ENCODE results near the gene RETN.

Gene RETN, protein sequence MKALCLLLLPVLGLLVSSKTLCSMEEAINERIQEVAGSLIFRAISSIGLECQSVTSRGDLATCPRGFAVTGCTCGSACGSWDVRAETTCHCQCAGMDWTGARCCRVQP

DNA sequence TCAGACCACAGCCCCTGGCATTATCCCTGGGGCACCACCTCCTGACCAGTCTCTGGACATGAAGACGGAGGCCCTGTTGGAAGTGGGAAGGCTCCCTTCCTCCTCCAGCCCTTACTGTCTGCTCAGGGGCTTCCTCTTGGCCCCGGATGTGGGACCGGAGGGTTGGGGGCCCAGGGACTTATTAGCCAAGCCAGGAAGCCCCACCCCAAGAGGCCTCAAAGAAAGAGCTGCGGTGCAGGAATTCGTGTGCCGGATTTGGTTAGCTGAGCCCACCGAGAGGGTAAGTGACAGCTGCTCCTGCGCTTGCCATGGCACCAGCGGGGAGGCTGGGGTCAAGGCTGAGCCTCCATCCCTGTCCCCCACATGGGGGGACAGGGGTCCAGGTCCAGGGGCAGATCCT, at the start of gene RETN:
Gene RETN, plus strand, starts transcription at position 208 of the 400 bp plus-strand sequence. CDS start 278 bp downstream, outside the sequence.
- peak within 1 kb of the TSS; percentile 85 for H3K4me3 ChIP-seq (ENCODE audit: low read depth, low read length)
- H3K36me3 ChIP-seq (ENCODE audit: control insufficient read depth, insufficient read depth, low read length) = no peaks in the 10 kb centered on the region
- peaks cover 29% of the 10 kb centered on the region for H3K27me3 ChIP-seq (ENCODE audit: control insufficient read depth, insufficient read depth, low read length)
- H3K9ac ChIP-seq (ENCODE audit: low read depth, low read length) = no peak within 1 kb of the TSS
- H3K9me3 ChIP-seq (ENCODE audit: control insufficient read depth, insufficient read depth, low read length) = no peaks in the 10 kb centered on the region
- H3K4me1 ChIP-seq (ENCODE audit: control insufficient read depth, insufficient read depth, low read length) = peaks cover 2% of the 10 kb centered on the region

DNA sequence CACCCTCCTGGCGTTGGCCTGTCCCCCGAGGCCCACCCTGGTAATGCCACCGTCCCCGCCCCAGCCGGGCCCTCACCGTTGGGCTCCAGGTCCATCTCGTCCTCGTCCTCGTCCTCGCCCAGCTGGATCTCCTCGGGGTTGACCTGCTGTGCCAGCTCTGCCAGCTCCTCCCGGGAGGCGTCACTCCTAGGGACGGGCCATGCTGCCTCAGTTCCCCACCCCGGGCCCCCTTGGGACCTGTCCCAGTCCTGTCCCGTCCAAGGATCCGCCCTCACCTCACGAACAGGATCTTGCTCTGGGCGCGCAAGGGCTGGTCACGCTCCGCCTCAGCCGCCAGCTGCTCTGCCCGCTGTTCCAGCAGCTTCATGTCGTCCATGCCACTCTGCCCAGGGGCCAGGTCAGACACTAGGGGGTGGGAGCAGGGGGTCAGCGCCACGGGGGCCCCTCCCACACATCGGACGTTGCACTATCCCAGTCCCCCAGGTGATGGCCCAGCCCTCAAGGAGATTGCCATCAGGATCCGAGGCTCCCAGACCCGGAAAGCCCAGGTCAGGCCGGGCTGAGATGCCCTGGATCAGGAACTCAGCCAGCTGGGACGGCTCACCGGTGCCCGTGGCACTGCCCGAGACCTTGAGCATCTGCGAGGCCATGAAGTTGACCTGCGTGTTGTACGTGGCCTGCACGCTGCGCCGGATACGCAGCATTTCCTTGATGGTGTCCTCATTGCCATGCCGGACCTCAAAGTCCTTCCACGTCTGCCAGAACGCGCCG, 49.0 kb upstream of the RETN start:
- peaks cover 45% of the 10 kb centered on the region for H3K36me3 ChIP-seq (ENCODE audit: control insufficient read depth, insufficient read depth, low read length)
- no peaks in the 10 kb centered on the region for H3K27me3 ChIP-seq (ENCODE audit: control insufficient read depth, insufficient read depth, low read length)
- no peak overlapping the region for H3K4me3 ChIP-seq (ENCODE audit: low read depth, low read length)
- no peaks in the 10 kb centered on the region for H3K4me1 ChIP-seq (ENCODE audit: control insufficient read depth, insufficient read depth, low read length)
- H3K9ac ChIP-seq (ENCODE audit: low read depth, low read length) = no peak overlapping the region
- no peaks in the 10 kb centered on the region for H3K9me3 ChIP-seq (ENCODE audit: control insufficient read depth, insufficient read depth, low read length)

DNA sequence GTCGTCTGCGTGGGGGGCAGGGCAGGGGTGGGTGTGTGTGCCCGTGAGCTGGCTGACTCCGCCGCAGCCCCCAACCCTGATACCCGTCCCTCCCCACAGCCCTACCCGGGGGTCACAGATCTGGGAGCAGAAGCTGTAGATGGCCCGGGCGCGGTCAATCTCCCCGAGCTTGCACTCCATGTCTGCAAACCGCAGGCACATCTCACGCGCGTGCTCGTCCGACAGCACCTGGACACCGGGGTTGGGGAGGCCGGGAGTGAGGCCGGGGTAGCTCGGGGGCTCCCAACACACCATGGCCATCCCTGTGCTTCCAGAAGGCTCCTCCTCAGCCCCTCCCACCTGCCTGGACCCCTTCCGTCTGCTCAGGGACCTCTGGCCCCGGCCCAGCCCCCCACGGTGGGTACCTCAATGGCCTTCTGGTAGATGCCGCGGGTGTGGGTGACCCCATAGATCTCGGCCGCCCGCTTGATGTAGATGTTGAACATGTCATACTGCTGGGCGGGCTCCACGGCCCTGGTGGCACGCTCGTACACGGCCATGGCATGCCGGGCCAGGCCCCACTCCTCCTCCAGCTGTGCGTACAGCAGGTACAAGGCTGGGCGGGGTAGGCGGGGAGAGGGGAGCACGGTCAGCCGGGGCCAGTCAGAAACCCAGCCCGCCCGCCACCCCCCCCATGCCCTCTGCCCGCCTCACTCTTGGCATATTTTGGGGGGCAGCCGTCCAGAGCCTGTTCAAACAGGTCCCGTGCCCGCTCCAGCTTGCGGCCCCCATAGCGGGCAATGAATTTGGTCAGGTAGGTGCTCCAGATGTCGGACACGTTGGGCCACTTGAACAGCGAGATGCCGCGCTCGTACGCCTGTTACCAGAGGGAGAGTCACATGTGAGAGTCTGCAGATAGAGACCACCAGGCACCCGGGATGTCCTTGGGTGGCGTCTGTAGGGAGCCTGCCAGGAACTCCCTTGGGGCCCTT, 48.1 kb upstream of the RETN start:
- H3K9ac ChIP-seq (ENCODE audit: low read depth, low read length) = no peak overlapping the region
- no peaks in the 10 kb centered on the region for H3K9me3 ChIP-seq (ENCODE audit: control insufficient read depth, insufficient read depth, low read length)
- H3K36me3 ChIP-seq (ENCODE audit: control insufficient read depth, insufficient read depth, low read length) = peaks cover 49% of the 10 kb centered on the region
- no peaks in the 10 kb centered on the region for H3K4me1 ChIP-seq (ENCODE audit: control insufficient read depth, insufficient read depth, low read length)
- no peaks in the 10 kb centered on the region for H3K27me3 ChIP-seq (ENCODE audit: control insufficient read depth, insufficient read depth, low read length)
- no peak overlapping the region for H3K4me3 ChIP-seq (ENCODE audit: low read depth, low read length)

DNA sequence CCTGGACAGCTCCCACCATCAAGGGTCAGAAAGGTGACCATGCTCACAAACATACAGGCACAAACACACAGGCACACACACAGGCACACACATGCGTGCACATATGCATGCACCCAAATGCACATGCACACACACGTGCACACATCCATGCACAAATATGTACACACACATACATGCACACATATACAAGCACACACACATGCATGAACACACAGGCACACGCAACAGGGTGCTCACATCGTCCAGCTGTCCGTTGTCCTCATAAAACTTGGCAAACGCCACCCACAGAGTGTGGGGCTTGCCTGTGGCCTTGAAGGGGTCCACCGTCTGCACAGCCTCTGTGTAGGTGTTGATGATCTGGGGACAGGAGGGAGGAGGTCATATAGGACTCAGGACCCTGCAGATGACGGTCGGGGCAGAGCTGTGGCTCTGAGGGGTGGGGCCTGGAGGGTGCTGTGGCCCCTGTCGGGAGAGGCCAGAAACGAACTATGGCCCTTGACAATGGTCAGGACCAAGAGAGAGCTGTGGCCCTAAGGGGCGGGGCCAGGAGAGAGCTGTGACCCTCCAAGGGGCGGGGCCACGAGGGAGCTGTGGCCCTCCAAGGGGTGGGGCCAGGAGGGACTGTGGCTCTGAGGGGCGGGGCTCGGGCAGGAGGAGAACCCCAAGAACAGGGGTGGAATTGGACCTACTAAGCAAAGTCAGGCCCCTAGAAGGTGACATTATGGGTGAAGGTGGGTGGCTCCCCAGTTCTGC, 45.7 kb upstream of the RETN start:
- peaks cover 49% of the 10 kb centered on the region for H3K36me3 ChIP-seq (ENCODE audit: control insufficient read depth, insufficient read depth, low read length)
- no peak overlapping the region for H3K4me3 ChIP-seq (ENCODE audit: low read depth, low read length)
- no peaks in the 10 kb centered on the region for H3K27me3 ChIP-seq (ENCODE audit: control insufficient read depth, insufficient read depth, low read length)
- no peak overlapping the region for H3K9ac ChIP-seq (ENCODE audit: low read depth, low read length)
- no peaks in the 10 kb centered on the region for H3K9me3 ChIP-seq (ENCODE audit: control insufficient read depth, insufficient read depth, low read length)
- no peaks in the 10 kb centered on the region for H3K4me1 ChIP-seq (ENCODE audit: control insufficient read depth, insufficient read depth, low read length)

DNA sequence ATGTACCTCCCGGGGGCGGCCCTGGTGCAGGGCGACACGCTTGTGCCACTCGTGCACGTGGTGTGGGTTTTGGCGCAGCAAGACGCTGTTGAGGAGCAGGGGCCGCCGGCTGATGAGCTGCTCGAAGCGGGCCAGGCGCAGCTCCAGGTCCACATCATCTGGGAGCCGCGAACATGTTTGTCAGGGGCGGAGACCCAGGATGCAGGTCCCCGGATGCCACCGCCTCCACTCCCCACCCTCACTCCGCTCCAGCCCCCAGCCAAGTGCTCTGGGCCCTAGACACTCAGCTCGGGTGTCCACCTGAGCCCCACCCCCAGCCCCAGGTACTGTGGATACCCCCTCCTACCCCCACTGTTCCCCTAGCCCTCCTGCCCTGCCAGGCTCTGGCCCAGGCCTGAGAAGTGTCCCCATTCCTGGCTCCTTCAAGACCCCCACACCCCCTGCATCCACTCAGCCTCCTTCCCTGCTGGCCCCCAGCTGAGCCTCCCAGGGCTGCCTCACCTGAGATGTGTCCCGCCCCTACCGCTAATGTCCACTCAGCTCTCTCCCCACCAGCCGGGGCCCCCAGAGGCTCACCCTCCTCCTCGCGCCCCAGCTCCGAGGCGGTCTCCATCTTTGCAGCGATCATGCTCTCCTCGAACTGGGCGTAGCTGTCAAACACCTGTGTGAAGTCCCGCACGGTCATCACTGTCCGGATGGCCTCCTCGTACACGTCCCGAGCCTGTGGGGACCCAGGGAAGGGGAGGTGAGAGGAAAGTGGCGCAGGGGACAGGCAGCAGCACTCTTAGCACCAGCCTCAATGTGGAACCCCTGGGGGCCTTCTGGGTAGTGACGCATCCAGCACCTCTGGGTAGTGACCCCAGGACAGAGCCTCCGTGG, 44.9 kb upstream of the RETN start:
- no peak overlapping the region for H3K4me3 ChIP-seq (ENCODE audit: low read depth, low read length)
- H3K9ac ChIP-seq (ENCODE audit: low read depth, low read length) = no peak overlapping the region
- peaks cover 47% of the 10 kb centered on the region for H3K36me3 ChIP-seq (ENCODE audit: control insufficient read depth, insufficient read depth, low read length)

DNA sequence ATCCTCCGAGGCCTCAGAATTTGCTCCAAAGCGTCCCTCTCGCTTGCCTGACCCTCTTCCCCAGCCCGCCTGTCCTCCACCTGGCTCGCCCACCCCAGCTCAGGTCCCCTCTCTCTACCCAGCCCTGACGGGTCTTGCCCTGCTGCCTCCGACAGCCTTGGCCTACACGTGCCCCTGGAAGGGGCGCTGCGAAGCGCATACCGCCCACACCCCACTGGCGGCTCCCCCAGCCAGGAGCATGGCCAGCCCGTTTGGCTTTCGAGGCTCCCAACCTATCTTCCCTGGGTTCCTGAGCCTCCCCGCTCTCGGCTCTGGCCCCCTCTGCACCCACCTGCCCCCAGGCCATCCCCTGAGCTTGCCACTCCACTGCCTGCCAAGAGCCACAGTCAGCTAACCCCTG, 44.0 kb upstream of the RETN start:
- H3K36me3 ChIP-seq (ENCODE audit: control insufficient read depth, insufficient read depth, low read length) = peaks cover 46% of the 10 kb centered on the region
- H3K27me3 ChIP-seq (ENCODE audit: control insufficient read depth, insufficient read depth, low read length) = no peaks in the 10 kb centered on the region
- no peaks in the 10 kb centered on the region for H3K4me1 ChIP-seq (ENCODE audit: control insufficient read depth, insufficient read depth, low read length)
- no peaks in the 10 kb centered on the region for H3K9me3 ChIP-seq (ENCODE audit: control insufficient read depth, insufficient read depth, low read length)
- no peak overlapping the region for H3K9ac ChIP-seq (ENCODE audit: low read depth, low read length)
- H3K4me3 ChIP-seq (ENCODE audit: low read depth, low read length) = no peak overlapping the region

More for the DNA sequence above, 44.9 kb upstream of the RETN start:
- Histone ChIP-seq H3K27me3 (ENCODE audit: control insufficient read depth, insufficient read depth, low read length) (no peaks in the 10 kb centered on the region), H3K9me3 (ENCODE audit: control insufficient read depth, insufficient read depth, low read length) (no peaks in the 10 kb centered on the region), H3K4me1 (ENCODE audit: control insufficient read depth, insufficient read depth, low read length) (no peaks in the 10 kb centered on the region)

DNA sequence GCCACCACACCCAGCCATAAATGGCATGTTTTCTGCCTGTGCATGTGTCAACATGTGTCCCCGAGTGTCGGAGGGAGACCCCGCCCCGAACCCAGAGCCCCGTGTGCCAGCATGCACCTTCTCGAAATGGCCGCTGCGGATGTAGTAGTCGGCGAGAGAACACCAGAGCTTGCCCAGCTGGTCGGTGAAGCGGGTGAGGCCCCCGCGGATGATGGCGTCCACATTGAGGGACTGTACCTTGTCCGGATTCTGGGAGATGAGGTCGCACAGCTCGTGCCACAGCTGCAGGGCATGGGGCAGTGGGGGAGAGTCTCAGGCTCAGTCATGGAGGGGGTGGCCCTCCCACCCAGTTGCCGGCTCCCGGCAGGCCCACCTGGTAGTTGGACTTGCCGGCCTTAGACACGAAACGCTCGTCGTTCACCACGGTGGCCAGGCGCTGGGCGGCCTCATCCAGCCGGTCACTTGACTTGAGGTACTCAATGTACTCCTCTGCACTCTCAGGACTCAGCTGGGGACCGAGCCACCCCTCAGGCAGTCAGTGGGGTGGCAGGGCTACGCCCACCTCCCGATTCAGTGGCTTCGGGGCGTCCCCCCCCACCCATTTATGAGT, 43.0 kb upstream of the RETN start:
- Histone ChIP-seq H3K36me3 (ENCODE audit: control insufficient read depth, insufficient read depth, low read length) (peaks cover 44% of the 10 kb centered on the region), H3K9me3 (ENCODE audit: control insufficient read depth, insufficient read depth, low read length) (no peaks in the 10 kb centered on the region), H3K4me1 (ENCODE audit: control insufficient read depth, insufficient read depth, low read length) (peaks cover 2% of the 10 kb centered on the region), H3K4me3 (ENCODE audit: low read depth, low read length) (no peak overlapping the region), H3K9ac (ENCODE audit: low read depth, low read length) (no peak overlapping the region), H3K27me3 (ENCODE audit: control insufficient read depth, insufficient read depth, low read length) (no peaks in the 10 kb centered on the region)

DNA sequence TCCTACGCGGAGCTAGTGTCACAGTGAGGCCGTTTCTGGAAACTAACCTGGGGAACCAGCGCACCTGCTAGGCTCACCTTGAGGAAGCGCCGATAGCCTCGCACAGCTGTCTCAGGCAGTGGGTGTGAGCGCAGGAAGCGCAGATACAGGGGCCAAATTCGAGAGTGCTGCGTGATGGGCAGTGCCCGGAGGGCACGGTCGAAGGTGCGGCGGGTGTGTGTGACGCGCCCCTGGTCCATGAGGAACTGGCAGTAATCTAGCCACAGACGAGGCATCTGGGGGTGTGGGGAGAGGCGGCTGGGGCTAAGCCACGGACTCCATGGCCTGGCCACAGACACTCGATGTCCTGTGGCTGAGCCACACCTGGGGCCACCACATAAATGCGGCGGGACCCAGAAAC, 41.7 kb upstream of the RETN start:
- H3K36me3 ChIP-seq (ENCODE audit: control insufficient read depth, insufficient read depth, low read length) = peaks cover 34% of the 10 kb centered on the region
- no peak overlapping the region for H3K4me3 ChIP-seq (ENCODE audit: low read depth, low read length)
- no peaks in the 10 kb centered on the region for H3K27me3 ChIP-seq (ENCODE audit: control insufficient read depth, insufficient read depth, low read length)
- H3K9me3 ChIP-seq (ENCODE audit: control insufficient read depth, insufficient read depth, low read length) = no peaks in the 10 kb centered on the region
- peaks cover 2% of the 10 kb centered on the region for H3K4me1 ChIP-seq (ENCODE audit: control insufficient read depth, insufficient read depth, low read length)
- no peak overlapping the region for H3K9ac ChIP-seq (ENCODE audit: low read depth, low read length)

DNA sequence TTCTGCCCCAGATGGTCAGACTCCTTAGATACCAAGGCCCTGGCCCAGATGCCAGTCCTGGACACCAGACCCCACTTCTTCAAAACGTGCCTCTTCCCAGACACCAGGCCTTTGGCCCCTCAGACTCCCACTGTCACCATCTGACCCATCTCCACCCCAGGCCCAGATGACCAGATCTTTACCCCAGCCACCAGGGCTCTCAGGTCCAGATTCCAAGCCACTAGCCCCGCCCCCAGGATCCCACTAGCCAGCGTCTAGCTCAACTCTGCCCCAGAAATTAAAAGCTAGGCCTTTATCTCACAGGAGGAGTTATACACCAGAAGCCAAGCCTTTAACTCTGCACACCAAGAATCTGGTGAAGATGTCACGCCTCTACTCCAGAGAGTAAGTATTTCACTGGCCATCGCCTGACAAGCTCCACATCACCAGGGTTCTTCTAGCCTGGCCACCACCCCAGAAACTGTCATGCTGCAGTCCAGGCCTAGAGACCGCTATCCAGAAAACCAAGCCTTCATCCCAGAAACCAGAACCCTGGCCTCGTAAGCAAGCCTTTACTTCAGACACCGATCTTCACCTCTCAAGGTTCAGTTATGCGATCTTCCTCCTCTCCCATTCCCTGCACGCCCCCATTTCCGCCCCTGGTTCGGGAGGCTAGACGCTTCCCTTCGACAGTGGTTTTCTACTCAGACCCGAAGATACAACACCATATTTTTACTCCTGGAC, 40.1 kb upstream of the RETN start:
- Histone ChIP-seq H3K9me3 (ENCODE audit: control insufficient read depth, insufficient read depth, low read length) (no peaks in the 10 kb centered on the region), H3K9ac (ENCODE audit: low read depth, low read length) (peak overlapping the region; percentile 83), H3K36me3 (ENCODE audit: control insufficient read depth, insufficient read depth, low read length) (peaks cover 21% of the 10 kb centered on the region), H3K4me1 (ENCODE audit: control insufficient read depth, insufficient read depth, low read length) (peaks cover 2% of the 10 kb centered on the region), H3K4me3 (ENCODE audit: low read depth, low read length) (peak overlapping the region; percentile 100), H3K27me3 (ENCODE audit: control insufficient read depth, insufficient read depth, low read length) (no peaks in the 10 kb centered on the region)

Measured in iPS-15b (cell line).